PFSK-1 (cell line): ENCODE data around the gene P2RY6.

Experiments used
- POLR2AphosphoS5 ChIP-seq: IDR thresholded peaks from 2 replicates; pipeline ENCODE4 v1.6.1; 2012; ENCODE audit warnings: low read depth, mild to moderate bottlenecking, control low read depth, low read length, moderate library complexity
- SIN3A ChIP-seq: IDR thresholded peaks from 2 replicates; pipeline ENCODE4 v1.6.1; 2012; ENCODE audit warnings: mild to moderate bottlenecking, low read length, moderate library complexity, borderline replicate concordance; ENCODE audit not compliant: insufficient read depth
- TAF1 ChIP-seq: IDR thresholded peaks from 2 replicates; pipeline ENCODE4 v1.6.1; 2012; ENCODE audit warnings: low read length, control low read depth, borderline replicate concordance; ENCODE audit not compliant: insufficient read depth
- TF ChIP-seq, protein P1 (sequence below), 2 experiments: IDR thresholded peaks; 2 replicates each; pipeline versions ENCODE4 v1.6.1 to v1.8.0; 2011 to 2012; ENCODE audit warnings: low read depth in 2 of 2, low read length in 2 of 2, control low read depth in 1 of 2, inconsistent platforms in 1 of 2, mild to moderate bottlenecking in 1 of 2, moderate library complexity in 1 of 2; ENCODE audit not compliant: insufficient read depth in 1 of 2

DNA sequence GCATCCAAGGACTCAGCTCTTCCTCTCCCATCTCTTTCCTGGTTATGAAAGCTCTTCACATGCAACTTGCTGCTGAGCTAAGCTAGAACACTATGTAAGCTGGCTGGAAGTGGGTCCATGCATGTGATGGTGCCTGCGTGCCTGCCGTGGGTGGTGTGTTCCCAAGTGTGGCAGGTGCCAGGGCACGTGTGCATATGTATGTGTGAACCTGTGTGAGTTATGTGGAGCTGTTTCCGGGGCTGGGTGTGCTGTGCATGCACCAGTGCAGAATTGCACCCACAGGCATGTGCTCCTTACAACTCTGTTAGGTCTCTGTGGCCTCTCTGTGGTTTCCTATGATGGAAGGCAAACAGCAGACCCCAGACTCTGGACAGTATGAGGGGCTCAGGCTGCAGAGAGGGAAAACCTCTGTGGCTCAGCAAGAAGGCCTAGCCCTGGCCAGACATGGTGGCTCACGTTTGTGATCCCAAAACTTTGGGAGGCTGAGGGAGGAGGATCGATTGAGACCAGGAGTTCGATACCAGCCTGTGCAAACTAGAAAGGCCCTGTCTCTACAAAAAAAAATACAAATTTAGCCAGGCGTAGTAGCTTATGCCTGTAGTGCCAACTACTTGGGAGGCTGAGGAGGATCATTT is 4.1 kb upstream of the P2RY6 start:
- no peak for TF ChIP-seq POLR2AphosphoS5
- TF ChIP-seq, protein P1, sequence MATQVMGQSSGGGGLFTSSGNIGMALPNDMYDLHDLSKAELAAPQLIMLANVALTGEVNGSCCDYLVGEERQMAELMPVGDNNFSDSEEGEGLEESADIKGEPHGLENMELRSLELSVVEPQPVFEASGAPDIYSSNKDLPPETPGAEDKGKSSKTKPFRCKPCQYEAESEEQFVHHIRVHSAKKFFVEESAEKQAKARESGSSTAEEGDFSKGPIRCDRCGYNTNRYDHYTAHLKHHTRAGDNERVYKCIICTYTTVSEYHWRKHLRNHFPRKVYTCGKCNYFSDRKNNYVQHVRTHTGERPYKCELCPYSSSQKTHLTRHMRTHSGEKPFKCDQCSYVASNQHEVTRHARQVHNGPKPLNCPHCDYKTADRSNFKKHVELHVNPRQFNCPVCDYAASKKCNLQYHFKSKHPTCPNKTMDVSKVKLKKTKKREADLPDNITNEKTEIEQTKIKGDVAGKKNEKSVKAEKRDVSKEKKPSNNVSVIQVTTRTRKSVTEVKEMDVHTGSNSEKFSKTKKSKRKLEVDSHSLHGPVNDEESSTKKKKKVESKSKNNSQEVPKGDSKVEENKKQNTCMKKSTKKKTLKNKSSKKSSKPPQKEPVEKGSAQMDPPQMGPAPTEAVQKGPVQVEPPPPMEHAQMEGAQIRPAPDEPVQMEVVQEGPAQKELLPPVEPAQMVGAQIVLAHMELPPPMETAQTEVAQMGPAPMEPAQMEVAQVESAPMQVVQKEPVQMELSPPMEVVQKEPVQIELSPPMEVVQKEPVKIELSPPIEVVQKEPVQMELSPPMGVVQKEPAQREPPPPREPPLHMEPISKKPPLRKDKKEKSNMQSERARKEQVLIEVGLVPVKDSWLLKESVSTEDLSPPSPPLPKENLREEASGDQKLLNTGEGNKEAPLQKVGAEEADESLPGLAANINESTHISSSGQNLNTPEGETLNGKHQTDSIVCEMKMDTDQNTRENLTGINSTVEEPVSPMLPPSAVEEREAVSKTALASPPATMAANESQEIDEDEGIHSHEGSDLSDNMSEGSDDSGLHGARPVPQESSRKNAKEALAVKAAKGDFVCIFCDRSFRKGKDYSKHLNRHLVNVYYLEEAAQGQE (IDR thresholded peaks at IDR 0.05; ENCODE audit: insufficient read depth in 1 of 2, low read depth in 2 of 2, low read length in 2 of 2): no peak
- no peak for TF ChIP-seq SIN3A
- no peak for TF ChIP-seq TAF1
